Measurements from ENCODE around the gene CALB2.

- TF ChIP-seq POLR2AphosphoS5 (IDR thresholded peaks at IDR 0.05), result no peak
- no peak for TF ChIP-seq CTCF (IDR thresholded peaks at IDR 0.05; ENCODE audit: poor library complexity, severe bottlenecking)
- TF ChIP-seq REST (IDR thresholded peaks at IDR 0.05; ENCODE audit: borderline replicate concordance), result no peak
- TF ChIP-seq EZH2 (IDR thresholded peaks at IDR 0.05; ENCODE audit: borderline replicate concordance, insufficient read depth, low read length, poor library complexity, severe bottlenecking), result no peak
- TF ChIP-seq SMC3 (conservative IDR thresholded peaks at IDR 0.05; ENCODE audit: poor library complexity), result no peak
- TF ChIP-seq EP300 (conservative IDR thresholded peaks at IDR 0.05; ENCODE audit: poor library complexity, severe bottlenecking), result no peak
Measured at GRCh38 chr16:71357681-71358080, 842 bp upstream of the CALB2 start.

All from neural cell (in vitro differentiated cells).